Adrenal gland (tissue), 12 donors: ENCODE results near the gene AURKB. TPM values are rescaled to one million over a fixed set of nuclear protein-coding genes. Genes with fewer than 3 reads are reported as not detected.

Experiments
- DNase-seq, 7 donors: peaks; one replicate each; pipeline ENCODE4 v3.0.0-alpha.2; 2019 to 2020
- H3K27ac ChIP-seq, 5 donors: fragments of 200-600 bp; sonication (generic) in 4 of 5; 1 replicate in 3 of 5; 2 replicates in 2 of 5; pipeline versions ENCODE4 v1.5.1 to v1.8.0; 2016 to 2020; ENCODE audit warnings: mild to moderate bottlenecking in 1 of 5
- H3K27me3 ChIP-seq: fragments of 200-600 bp; 2 replicates; pipeline ENCODE4 v1.8.0; 2021
- H3K36me3 ChIP-seq, 2 donors: fragments of 200-600 bp; replicated peaks in 1 of 2; 1 replicate in 1 of 2; 2 replicates in 1 of 2; pipeline versions ENCODE4 v1.5.1 to v1.8.0; 2018 to 2022
- H3K4me1 ChIP-seq, 2 donors: fragments of 200-600 bp; replicated peaks in 1 of 2; 1 replicate in 1 of 2; 2 replicates in 1 of 2; pipeline versions ENCODE4 v1.5.1 to v1.8.0; 2018 to 2021
- H3K4me3 ChIP-seq, 4 donors: fragments of 200-600 bp; sonication (generic) in 3 of 4; one replicate each; pipeline ENCODE4 v1.5.1; 2016 to 2018
- H3K9me3 ChIP-seq, 3 donors: fragments of 200-600 bp; sonication (generic) in 1 of 3; replicated peaks in 1 of 3; 1 replicate in 2 of 3; 2 replicates in 1 of 3; pipeline versions ENCODE4 v1.5.1 to v1.8.0; 2016 to 2021
- POLR2A ChIP-seq, 2 donors: fragments of 450-650 bp; IDR thresholded peaks; one replicate each; pipeline ENCODE4 v1.6.1; 2017; ENCODE audit warnings: antibody characterized with exemption in 2 of 2, mild to moderate bottlenecking in 2 of 2, moderate library complexity in 1 of 2
- WGBS, 4 donors: extraction: QIAGEN DNeasy Blood & Tissue Kit in 2 of 4; methylation state at CpG; one replicate each; pipeline versions ENCODE4 v1.1.5 to v1.1.7; 2013 to 2017; 5-methylcytosine and 5-hydroxymethylcytosine counted together
- intact Hi-C, 2 donors: fragments of 100-400 bp; cut with DNase I; formaldehyde crosslinking; loops; one replicate each; pipeline versions ENCODE4 v1.14.1 to v1.15.0; 2022 to 2023
- polyA plus RNA-seq, 3 donors: library from polyadenylated mRNA; stranded (reverse); fragments of 200-250 nt in 2 of 3; fragments of 350-450 nt in 1 of 3; fragmentation: Illumina TruSeq in 1 of 3; extraction: RNeasy Lipid Tissue Mini Kit (QIAGEN cat#74804) in 1 of 3; gene quantifications; one replicate each; pipeline ENCODE4 v1.2.3, GENCODE V29; 2013 to 2014
- total RNA-seq, 9 donors: library from RNA; depleted of rRNA in 4 of 9; stranded (reverse); fragments of >200 nt in 4 of 9; fragments of 120-200 nt in 1 of 9; fragmentation: NEBNext Ultra II Directional in 1 of 9; extraction: Animal tissue kit (Norgen Biotek cat#: 25700) in 1 of 9; gene quantifications; one replicate each; pipeline versions ENCODE4 v1.1.0 to v1.2.4, GENCODE V29; 2013 to 2023
- TF ChIP-seq, protein P1 (sequence below), 6 experiments: fragments of 450-650 bp in 4 of 6; fragments of 200-600 bp in 2 of 6; sonication (generic) in 1 of 6; IDR thresholded peaks; 1 replicate in 5 of 6; 2 replicates in 1 of 6; pipeline versions ENCODE4 v1.5.1 to v1.8.0; 2016 to 2021; ENCODE audit warnings: antibody characterized with exemption in 6 of 6, mild to moderate bottlenecking in 2 of 6, moderate library complexity in 1 of 6
- donor health status: healthy with polysubstance abuse.
- donor health status: Bipolar disorder and iron deficiency.
- donor health status: DM: yes; HTN: yes; CAD: no.
- donor health status: DM: no; HTN: no; CAD: no.
- donor health status: DM: no; HTN: no; CAD: no.
- donor health status: DM: yes; HTN: yes; CAD: no.

Gene AURKB
- total and polyA plus RNA-seq, 12 donors, result 1.6 to 14.3 (median 2.2) TPM

DNA sequence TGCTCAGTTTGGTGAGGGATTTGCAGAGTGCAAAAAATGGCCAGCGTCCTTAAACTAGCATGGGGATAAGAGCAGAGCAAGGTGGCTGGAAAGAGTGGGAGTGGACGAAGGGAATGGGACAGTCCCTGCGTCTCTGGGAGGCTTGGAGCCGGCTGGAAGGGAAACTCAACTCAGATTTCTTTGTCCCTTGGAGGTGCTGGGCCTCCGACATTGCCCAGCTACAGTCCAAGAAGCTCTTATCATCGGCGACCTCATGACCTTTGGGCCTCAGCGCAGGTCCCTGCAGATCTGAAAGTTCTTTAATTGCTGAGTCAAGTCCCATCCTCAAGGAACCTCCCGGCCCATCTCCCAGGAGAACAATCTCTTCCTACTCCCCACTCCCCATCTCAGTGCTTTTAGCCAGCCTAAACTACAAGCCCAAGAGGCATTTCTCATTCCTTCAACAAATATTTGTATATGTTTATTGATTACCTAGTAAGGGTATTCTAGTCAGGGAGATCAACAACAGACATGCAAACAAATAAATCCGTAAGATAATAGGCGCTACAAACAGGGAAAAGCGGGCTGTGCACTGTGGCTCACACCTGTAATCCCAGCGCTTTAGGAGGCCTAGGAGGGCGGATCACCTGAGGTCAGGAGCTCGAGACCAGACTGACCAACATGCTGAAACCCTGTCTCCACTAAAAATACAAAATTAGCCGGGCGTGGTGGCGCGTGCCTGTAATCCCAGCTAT is 33.2 kb downstream of the AURKB start:
- H3K27me3 ChIP-seq, result no peaks in the 10 kb centered on the region
- peak overlapping the region in 1 of 4 donors; percentile 54 for H3K4me3 ChIP-seq
- peak overlapping the region in 4 of 5 donors; percentile 2 to 99 (median 66) for H3K27ac ChIP-seq
- peaks cover 9 to 38% of the 10 kb centered on the region in 2 donors for H3K4me1 ChIP-seq
- H3K36me3 ChIP-seq, result no peaks in the 10 kb centered on the region
- DNase-seq, result peak in 1 of 7 donors; percentile 57
- no peaks in the 10 kb centered on the region for H3K9me3 ChIP-seq
- no peak for TF ChIP-seq POLR2A (IDR thresholded peaks at IDR 0.05)
- TF ChIP-seq, protein P1, sequence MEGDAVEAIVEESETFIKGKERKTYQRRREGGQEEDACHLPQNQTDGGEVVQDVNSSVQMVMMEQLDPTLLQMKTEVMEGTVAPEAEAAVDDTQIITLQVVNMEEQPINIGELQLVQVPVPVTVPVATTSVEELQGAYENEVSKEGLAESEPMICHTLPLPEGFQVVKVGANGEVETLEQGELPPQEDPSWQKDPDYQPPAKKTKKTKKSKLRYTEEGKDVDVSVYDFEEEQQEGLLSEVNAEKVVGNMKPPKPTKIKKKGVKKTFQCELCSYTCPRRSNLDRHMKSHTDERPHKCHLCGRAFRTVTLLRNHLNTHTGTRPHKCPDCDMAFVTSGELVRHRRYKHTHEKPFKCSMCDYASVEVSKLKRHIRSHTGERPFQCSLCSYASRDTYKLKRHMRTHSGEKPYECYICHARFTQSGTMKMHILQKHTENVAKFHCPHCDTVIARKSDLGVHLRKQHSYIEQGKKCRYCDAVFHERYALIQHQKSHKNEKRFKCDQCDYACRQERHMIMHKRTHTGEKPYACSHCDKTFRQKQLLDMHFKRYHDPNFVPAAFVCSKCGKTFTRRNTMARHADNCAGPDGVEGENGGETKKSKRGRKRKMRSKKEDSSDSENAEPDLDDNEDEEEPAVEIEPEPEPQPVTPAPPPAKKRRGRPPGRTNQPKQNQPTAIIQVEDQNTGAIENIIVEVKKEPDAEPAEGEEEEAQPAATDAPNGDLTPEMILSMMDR (IDR thresholded peaks at IDR 0.05), result no peak
- WGBS, 4 donors, result 74 to 80% (median 75%) methylated on average over 19 of the region's 19 CpGs
- intact Hi-C loops, result no loop called here

DNA sequence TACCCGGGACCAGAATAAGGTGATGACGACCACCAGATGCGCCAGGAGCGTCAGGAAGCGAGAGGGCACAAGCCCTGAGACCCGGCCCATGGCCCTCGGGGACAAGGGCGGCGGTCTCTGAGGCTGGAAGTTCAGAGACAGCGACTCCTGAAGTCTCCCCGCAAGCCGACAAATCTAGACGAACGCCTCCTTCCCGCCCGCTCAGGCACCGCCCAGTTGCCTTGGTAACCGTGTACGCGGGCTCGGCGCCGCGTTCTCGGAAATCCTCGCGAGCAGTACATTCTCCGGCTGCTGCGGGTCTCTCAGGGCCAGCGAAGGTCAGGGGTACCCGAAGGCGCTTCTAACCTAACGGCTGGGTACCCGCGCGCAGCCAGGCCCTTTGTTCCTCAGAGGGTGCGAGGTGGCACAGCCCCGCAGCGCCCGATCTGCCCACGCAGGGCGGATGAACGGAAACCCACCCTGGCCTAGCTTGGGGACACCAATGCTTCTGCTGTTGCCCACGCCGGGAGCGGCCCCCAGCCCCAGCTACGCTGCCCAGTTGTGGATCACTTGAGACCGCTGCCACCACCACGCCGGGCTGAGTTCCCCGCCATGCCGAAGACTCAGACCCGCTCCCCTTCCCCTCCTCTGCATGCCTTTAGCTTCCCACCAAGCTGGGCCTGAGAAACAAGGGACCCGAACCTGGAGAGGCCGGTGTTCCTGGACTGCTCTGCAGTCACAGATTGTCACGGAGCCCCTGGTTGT is 34.0 kb downstream of the AURKB start, which contains the start of gene TMEM107:
Gene TMEM107 (minus strand): TSS at position 184 of the 744 bp plus-strand sequence. CDS start 94 bp downstream, at position 90.
- no peaks in the 10 kb centered on the region for H3K9me3 ChIP-seq
- H3K27me3 ChIP-seq, result no peaks in the 10 kb centered on the region
- no peaks in the 10 kb centered on the region for H3K36me3 ChIP-seq
- no peak for TF ChIP-seq POLR2A (IDR thresholded peaks at IDR 0.05)
- TF ChIP-seq, protein P1 (IDR thresholded peaks at IDR 0.05), result no peak
- intact Hi-C loops, result no loop called here
- WGBS, 4 donors, result 1 to 3% (median 2%) methylated on average over 15 to 56 of the region's 56 CpGs
- peak within 1 kb of the TSS; percentile 2 to 99 (median 53) for H3K27ac ChIP-seq
- DNase-seq, result peak; percentile 84 to 93 (median 89)
- peak within 1 kb of the TSS in 3 of 4 donors; percentile 22 to 54 (median 42) for H3K4me3 ChIP-seq
- H3K4me1 ChIP-seq, result peaks cover 9 to 38% of the 10 kb centered on the region in 2 donors

DNA sequence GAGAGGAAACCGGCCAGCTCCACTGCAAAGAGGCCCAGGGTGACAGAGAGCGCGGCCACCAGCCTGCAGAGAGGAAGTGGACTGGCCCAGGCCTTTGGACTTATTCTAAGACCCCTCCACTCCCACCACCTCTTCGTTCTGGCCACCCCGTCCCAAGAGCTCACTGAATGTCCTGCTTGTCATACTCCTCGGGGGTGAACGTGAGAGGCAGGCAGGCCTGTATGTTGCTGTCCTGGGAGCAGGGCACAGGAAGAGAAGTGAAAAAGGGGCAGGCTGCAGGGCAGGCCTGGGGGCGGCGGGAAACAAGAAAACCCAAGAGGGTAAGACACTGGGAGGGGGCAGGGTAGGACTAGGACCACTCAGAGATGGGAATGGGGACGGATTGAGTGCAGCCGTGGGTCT is 34.6 kb downstream of the AURKB start:
- intact Hi-C loops, result no loop called here
- DNase-seq, result peak in 3 of 7 donors; percentile 35 to 61 (median 37)
- H3K36me3 ChIP-seq, result no peaks in the 10 kb centered on the region
- no peaks in the 10 kb centered on the region for H3K9me3 ChIP-seq
- TF ChIP-seq POLR2A (IDR thresholded peaks at IDR 0.05), result no peak
- TF ChIP-seq, protein P1 (IDR thresholded peaks at IDR 0.05), result no peak
- peak overlapping the region in 3 of 4 donors; percentile 22 to 54 (median 42) for H3K4me3 ChIP-seq
- peak overlapping the region; percentile 2 to 99 (median 53) for H3K27ac ChIP-seq
- no peaks in the 10 kb centered on the region for H3K27me3 ChIP-seq
- 4 to 21% (median 14%) methylated on average over 8 to 11 of the region's 11 CpGs for WGBS, 4 donors
- peaks cover 9 to 38% of the 10 kb centered on the region in 2 donors for H3K4me1 ChIP-seq

DNA sequence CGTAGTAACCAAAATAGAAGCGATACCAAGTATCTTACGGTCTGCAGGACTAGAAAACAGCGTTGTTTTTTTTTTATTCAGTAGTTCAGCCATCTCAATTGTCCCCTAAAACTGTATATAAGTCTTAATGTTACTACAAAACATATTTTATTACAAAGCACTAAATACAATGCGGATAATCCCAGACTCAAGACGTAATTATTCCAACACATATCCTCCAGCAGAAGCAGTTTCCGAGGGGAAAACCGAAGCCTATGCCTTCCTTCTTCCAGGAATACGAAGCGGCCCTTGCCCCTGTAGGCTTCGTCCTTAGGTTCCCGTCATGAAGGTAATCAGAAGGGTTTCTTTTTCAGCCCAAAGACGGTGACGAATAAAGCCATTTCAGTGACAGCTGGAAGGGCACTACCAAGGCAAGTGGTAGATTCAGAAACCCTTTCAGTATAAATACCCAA is 36.5 kb downstream of the AURKB start:
- intact Hi-C loops, result no loop called here
- H3K27ac ChIP-seq, result peak overlapping the region; percentile 87 to 99 (median 92)
- DNase-seq, result no peak
- no peak for TF ChIP-seq POLR2A (IDR thresholded peaks at IDR 0.05)
- TF ChIP-seq, protein P1 (IDR thresholded peaks at IDR 0.05), result no peak
- H3K4me1 ChIP-seq, result peaks cover 9 to 38% of the 10 kb centered on the region in 2 donors
- H3K27me3 ChIP-seq, result no peaks in the 10 kb centered on the region
- 2 to 7% (median 6%) methylated on average over 14 of the region's 14 CpGs for WGBS, 4 donors
- H3K9me3 ChIP-seq, result no peaks in the 10 kb centered on the region
- peak overlapping the region in 2 of 4 donors; percentile 31 to 47 for H3K4me3 ChIP-seq
- no peaks in the 10 kb centered on the region for H3K36me3 ChIP-seq
